Liver (tissue), 9 donors: ENCODE data around the gene SYT2. TPM values are rescaled to one million over a fixed set of nuclear protein-coding genes. Genes with fewer than 3 reads are reported as not detected.
"Not testable (repeated sequence)": the region's sequence is repeated elsewhere in the genome, so short reads cannot be mapped to it uniquely, and the experiment has no call there.

ENCODE experiments used
- DNase-seq: peaks from one replicate; pipeline ENCODE4 v3.0.0-alpha.2; 2017; ENCODE audit warnings: low spot score
- H3K27ac ChIP-seq, 2 donors: one replicate each; pipeline ENCODE4 v1.7.0; 2013; ENCODE audit warnings: inconsistent platforms in 2 of 2, low read length in 2 of 2, control low read depth in 1 of 2, low read depth in 1 of 2, mild to moderate bottlenecking in 1 of 2
- H3K27me3 ChIP-seq, 4 donors: one replicate each; pipeline versions ENCODE4 v1.6.1 to v1.7.0; 2013; ENCODE audit warnings: low read length in 3 of 4, inconsistent platforms in 1 of 4, mild to moderate bottlenecking in 1 of 4, moderate library complexity in 1 of 4; ENCODE audit not compliant: control insufficient read depth in 4 of 4, insufficient read depth in 4 of 4
- H3K36me3 ChIP-seq, 4 donors: one replicate each; pipeline versions ENCODE4 v1.6.1 to v1.7.0; 2013; ENCODE audit warnings: low read length in 3 of 4, mild to moderate bottlenecking in 3 of 4, low read depth in 1 of 4, moderate library complexity in 1 of 4; ENCODE audit not compliant: control insufficient read depth in 4 of 4, insufficient read depth in 3 of 4
- H3K4me1 ChIP-seq, 4 donors: one replicate each; pipeline versions ENCODE4 v1.6.1 to v1.7.0; 2013; ENCODE audit warnings: low read length in 3 of 4, mild to moderate bottlenecking in 3 of 4, moderate library complexity in 1 of 4; ENCODE audit not compliant: control insufficient read depth in 4 of 4, insufficient read depth in 4 of 4
- H3K4me3 ChIP-seq, 3 donors: one replicate each; pipeline versions ENCODE4 v1.6.1 to v1.7.0; 2013; ENCODE audit warnings: low read length in 3 of 3, control low read depth in 1 of 3, low read depth in 1 of 3, mild to moderate bottlenecking in 1 of 3
- H3K9ac ChIP-seq, 2 donors: one replicate each; pipeline ENCODE4 v1.7.0; 2013; ENCODE audit warnings: low read length in 2 of 2, mild to moderate bottlenecking in 2 of 2, moderate library complexity in 2 of 2, control low read depth in 1 of 2, low read depth in 1 of 2
- H3K9me3 ChIP-seq, 4 donors: one replicate each; pipeline versions ENCODE4 v1.6.1 to v1.7.0; 2013; ENCODE audit warnings: low read length in 3 of 4; ENCODE audit not compliant: control insufficient read depth in 4 of 4
- CTCF ChIP-seq: fragments of 150-350 bp; IDR thresholded peaks from 2 replicates; pipeline ENCODE4 v1.5.1; 2017; ENCODE audit warnings: improper control_type of control experiment, low read depth, low read length; ENCODE audit not compliant: missing input control
- EGR1 ChIP-seq, 2 donors: IDR thresholded peaks; 2 replicates each; pipeline ENCODE4 v1.6.1; 2016 to 2018; ENCODE audit warnings: antibody characterized with exemption in 2 of 2, low read depth in 2 of 2
- FOXA1 ChIP-seq: IDR thresholded peaks from 2 replicates; pipeline ENCODE4 v1.6.1; 2016; ENCODE audit warnings: antibody characterized with exemption
- FOXA2 ChIP-seq: IDR thresholded peaks from 2 replicates; pipeline ENCODE4 v1.6.1; 2016; ENCODE audit warnings: antibody characterized with exemption
- GABPA ChIP-seq, 2 donors: IDR thresholded peaks in 1 of 2; conservative IDR thresholded peaks in 1 of 2; 2 replicates each; pipeline ENCODE4 v1.6.1; 2016; ENCODE audit warnings: antibody characterized with exemption in 2 of 2, mild to moderate bottlenecking in 1 of 2, moderate library complexity in 1 of 2
- HNF4A ChIP-seq, 2 donors: conservative IDR thresholded peaks; 2 replicates each; pipeline ENCODE4 v1.6.1; 2016; ENCODE audit warnings: antibody characterized with exemption in 2 of 2, mild to moderate bottlenecking in 2 of 2
- HNF4G ChIP-seq: IDR thresholded peaks from 2 replicates; pipeline ENCODE4 v1.6.1; 2016; ENCODE audit warnings: antibody characterized with exemption
- JUND ChIP-seq, 2 donors: IDR thresholded peaks; 2 replicates each; pipeline ENCODE4 v1.6.1; 2016; ENCODE audit warnings: antibody characterized with exemption in 2 of 2
- NR2F2 ChIP-seq: IDR thresholded peaks from 2 replicates; pipeline ENCODE4 v1.6.1; 2016; ENCODE audit warnings: antibody characterized with exemption
- RAD21 ChIP-seq, 2 donors: IDR thresholded peaks; 2 replicates each; pipeline ENCODE4 v1.6.1; 2016; ENCODE audit warnings: antibody characterized with exemption in 2 of 2, mild to moderate bottlenecking in 2 of 2
- REST ChIP-seq: IDR thresholded peaks from 2 replicates; pipeline ENCODE4 v1.6.1; 2016; ENCODE audit warnings: antibody characterized with exemption, mild to moderate bottlenecking
- RXRA ChIP-seq, 2 donors: IDR thresholded peaks; 2 replicates each; pipeline ENCODE4 v1.6.1; 2017 to 2018; ENCODE audit warnings: antibody characterized with exemption in 2 of 2, mild to moderate bottlenecking in 1 of 2
- SP1 ChIP-seq: IDR thresholded peaks from 2 replicates; pipeline ENCODE4 v1.6.1; 2018; ENCODE audit warnings: antibody characterized with exemption, mild to moderate bottlenecking
- TAF1 ChIP-seq: conservative IDR thresholded peaks from 2 replicates; pipeline ENCODE4 v1.6.1; 2016; ENCODE audit warnings: antibody characterized with exemption, mild to moderate bottlenecking
- YY1 ChIP-seq: IDR thresholded peaks from 2 replicates; pipeline ENCODE4 v1.6.1; 2016; ENCODE audit warnings: antibody characterized with exemption, mild to moderate bottlenecking
- WGBS: extraction: QIAGEN DNeasy Blood & Tissue Kit; methylation state at CpG from one replicate; pipeline ENCODE4 v1.1.7; 2013; 5-methylcytosine and 5-hydroxymethylcytosine counted together
- polyA plus RNA-seq, 2 donors: library from polyadenylated mRNA; stranded (reverse) in 1 of 2; unstranded in 1 of 2; fragments of 200-250 nt in 1 of 2; fragments of >200 nt in 1 of 2; fragmentation: Nextera tagmentation in 1 of 2; extraction: Ambion mirVana in 1 of 2; gene quantifications; one replicate each; pipeline versions ENCODE4 v1.2.1 to v1.2.3, GENCODE V29; 2013 to 2015
- total RNA-seq, 2 donors: library from RNA; depleted of rRNA; stranded (reverse); fragments of >200 nt; gene quantifications; one replicate each; pipeline ENCODE4 v1.2.3, GENCODE V29; 2014
- TF ChIP-seq, protein P1 (sequence below): IDR thresholded peaks from 2 replicates; pipeline ENCODE4 v1.6.1; 2016; ENCODE audit warnings: antibody characterized with exemption
- TF ChIP-seq, protein P2 (sequence below): IDR thresholded peaks from 2 replicates; pipeline ENCODE4 v1.6.1; 2016; ENCODE audit warnings: antibody characterized with exemption
- donor health status: healthy.
- donor health status: healthy.
- donor health status: healthy.
- donor health status: healthy.
- donor health status: healthy.

SYT2 gene
- total and polyA plus RNA-seq, 4 donors, result under 0.01 to 0.07 TPM; not detected in 2

- Histone ChIP-seq H3K27me3 (no peaks in the 10 kb centered on the region), H3K9me3 (no peaks in the 10 kb centered on the region), H3K4me3 (no peak overlapping the region), H3K36me3 (no peaks in the 10 kb centered on the region), H3K9ac (no peak overlapping the region), H3K4me1 (peaks cover 0 to 4% (median 2%) of the 10 kb centered on the region in 4 donors), H3K27ac (no peak overlapping the region)
- 93% methylated on average over 8 of the region's 8 CpGs for WGBS
- DNase-seq, result no peak
- TF ChIP-seq TAF1, result no peak
- TF ChIP-seq CTCF, result no peak
- no peak for TF ChIP-seq RXRA (IDR thresholded peaks at IDR 0.05)
- no peak for TF ChIP-seq HNF4A (conservative IDR thresholded peaks at IDR 0.05)
- no peak for TF ChIP-seq EGR1 (IDR thresholded peaks at IDR 0.05; ENCODE audit: low read depth in 2 of 2)
- TF ChIP-seq NR2F2, result no peak
- TF ChIP-seq GABPA (IDR thresholded peaks at IDR 0.05 in 1 of 2, conservative IDR thresholded peaks at IDR 0.05 in 1 of 2), result no peak
- TF ChIP-seq YY1, result no peak
- TF ChIP-seq JUND (IDR thresholded peaks at IDR 0.05), result no peak
- TF ChIP-seq REST, result no peak
- TF ChIP-seq, protein P1, sequence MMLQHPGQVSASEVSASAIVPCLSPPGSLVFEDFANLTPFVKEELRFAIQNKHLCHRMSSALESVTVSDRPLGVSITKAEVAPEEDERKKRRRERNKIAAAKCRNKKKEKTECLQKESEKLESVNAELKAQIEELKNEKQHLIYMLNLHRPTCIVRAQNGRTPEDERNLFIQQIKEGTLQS, result no peak
- no peak for TF ChIP-seq FOXA1
- no peak for TF ChIP-seq FOXA2
- no peak for TF ChIP-seq HNF4G
Measured at GRCh38 chr1:202622388-202622787, 87.9 kb downstream of the SYT2 start.

GRCh38 chr1:202621446-202621845 lies 88.8 kb downstream of the SYT2 start:
- H3K27ac ChIP-seq, result no peak overlapping the region
- no peak overlapping the region for H3K4me3 ChIP-seq
- TF ChIP-seq, protein P1, result no peak
- TF ChIP-seq NR2F2 (no peak), TAF1 (no peak), FOXA1 (no peak), GABPA (IDR thresholded peaks at IDR 0.05 in 1 of 2, conservative IDR thresholded peaks at IDR 0.05 in 1 of 2) (no peak), SP1 (no peak), RAD21 (IDR thresholded peaks at IDR 0.05) (no peak), JUND (IDR thresholded peaks at IDR 0.05) (no peak), HNF4G (no peak), RXRA (IDR thresholded peaks at IDR 0.05) (no peak), REST (no peak)
- TF ChIP-seq, protein P2, sequence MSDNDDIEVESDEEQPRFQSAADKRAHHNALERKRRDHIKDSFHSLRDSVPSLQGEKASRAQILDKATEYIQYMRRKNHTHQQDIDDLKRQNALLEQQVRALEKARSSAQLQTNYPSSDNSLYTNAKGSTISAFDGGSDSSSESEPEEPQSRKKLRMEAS, result no peak
- WGBS, result 83% methylated on average over 3 of the region's 3 CpGs
- peaks cover 0 to 3% (median 0%) of the 10 kb centered on the region in 4 donors for H3K4me1 ChIP-seq
- no peaks in the 10 kb centered on the region for H3K9me3 ChIP-seq
- H3K9ac ChIP-seq, result no peak overlapping the region
- DNase-seq, result no peak
- no peaks in the 10 kb centered on the region for H3K36me3 ChIP-seq
- no peaks in the 10 kb centered on the region for H3K27me3 ChIP-seq

GRCh38 chr1:202620036-202620435 lies 90.2 kb downstream of the SYT2 start:
- not testable (repeated sequence) for H3K27ac ChIP-seq, H3K4me3 ChIP-seq, DNase-seq, H3K36me3 ChIP-seq, H3K9ac ChIP-seq, H3K9me3 ChIP-seq, H3K27me3 ChIP-seq
- 95% methylated on average over 2 of the region's 2 CpGs for WGBS
- peaks cover 0 to 11% (median 4%) of the 10 kb centered on the region in 4 donors for H3K4me1 ChIP-seq
